ENCODE measurements around the gene GAS2L2. TPM values are rescaled to one million over a fixed set of nuclear protein-coding genes. Genes with fewer than 3 reads are reported as not detected.
A peak's percentile ranks its signal among the peaks of the same experiment; 100 is the strongest.

The GAS2L2 gene
- 1.2 TPM for total RNA-seq
- long read RNA-seq: 0 reads

GRCh38 chr17:35752945-35753764, at the start of gene GAS2L2:
GAS2L2 (minus strand) TSS chr17:35753239; CDS start chr17:35752850, 389 bp downstream.
- DNase-seq (ENCODE audit: low spot score): no peak

GRCh38 chr17:35801583-35802224, 48.7 kb upstream of the GAS2L2 start:
- DNase-seq (ENCODE audit: low spot score): no peak

- DNase-seq (ENCODE audit: low spot score): no peak
Measured at GRCh38 chr17:35799942-35800341, 46.9 kb upstream of the GAS2L2 start.

GRCh38 chr17:35797918-35798317, 44.9 kb upstream of the GAS2L2 start:
- DNase-seq (ENCODE audit: low spot score): no peak

- no peak for DNase-seq (ENCODE audit: low spot score)
Measured at GRCh38 chr17:35797370-35797769, 44.3 kb upstream of the GAS2L2 start.

GRCh38 chr17:35796942-35797341, 43.9 kb upstream of the GAS2L2 start:
- DNase-seq (ENCODE audit: low spot score): no peak

- no peak for DNase-seq (ENCODE audit: low spot score)
Measured at GRCh38 chr17:35795871-35796265, 42.8 kb upstream of the GAS2L2 start.

- DNase-seq (ENCODE audit: low spot score): no peak
Measured at GRCh38 chr17:35795007-35795870, 42.2 kb upstream of the GAS2L2 start, which contains the start of gene MMP28. MMP28 (minus strand) TSS chr17:35795641; CDS start chr17:35795377, 264 bp downstream.

- peak; percentile 53 for DNase-seq (ENCODE audit: low spot score)
Measured at GRCh38 chr17:35793257-35793656, 40.2 kb upstream of the GAS2L2 start.

- peak; percentile 57 for DNase-seq (ENCODE audit: low spot score)
Measured at GRCh38 chr17:35791681-35792350, 38.8 kb upstream of the GAS2L2 start.

- peak; percentile 33 for DNase-seq (ENCODE audit: low spot score)
Measured at GRCh38 chr17:35790841-35791240, 37.8 kb upstream of the GAS2L2 start.

- DNase-seq (ENCODE audit: low spot score): peak; percentile 11
Measured at GRCh38 chr17:35788477-35789368, 35.7 kb upstream of the GAS2L2 start.

GRCh38 chr17:35786941-35787432, 33.9 kb upstream of the GAS2L2 start:
- no peak for DNase-seq (ENCODE audit: low spot score)

GRCh38 chr17:35784895-35785294, 31.9 kb upstream of the GAS2L2 start:
- no peak for DNase-seq (ENCODE audit: low spot score)

- no peak for DNase-seq (ENCODE audit: low spot score)
Measured at GRCh38 chr17:35780950-35781349, 27.9 kb upstream of the GAS2L2 start.

GRCh38 chr17:35778641-35779196, 25.7 kb upstream of the GAS2L2 start:
- no peak for DNase-seq (ENCODE audit: low spot score)

GRCh38 chr17:35775583-35775982, 22.5 kb upstream of the GAS2L2 start:
- DNase-seq (ENCODE audit: low spot score): no peak

- no peak for DNase-seq (ENCODE audit: low spot score)
Measured at GRCh38 chr17:35775039-35775438, 22.0 kb upstream of the GAS2L2 start.

GRCh38 chr17:35774499-35774898, 21.5 kb upstream of the GAS2L2 start:
- DNase-seq (ENCODE audit: low spot score): no peak
